Endothelial cell of umbilical vein (primary cell): ENCODE results near the gene GPR89A. TPM values are rescaled to one million over a fixed set of nuclear protein-coding genes. Genes with fewer than 3 reads are reported as not detected.
"Not testable (repeated sequence)": the region's sequence is repeated elsewhere in the genome, so short reads cannot be mapped to it uniquely, and the experiment has no call there.

Source experiments
- BruUV-seq: library from RNA; stranded (reverse); fragments of 400-500 nt; replicated peaks from 2 replicates; lab custom pipeline; 2021; lab: Mats Ljungman, UMichigan
- CTCF ChIA-PET: fragments of 300-600, 350-600 bp; sonication (Branson Sonifier 250); formaldehyde crosslinking; loops from one replicate; lab custom pipeline; 2021; ENCODE audit warnings: antibody characterized with exemption, inconsistent platforms; lab: Charles Lee
- POLR2A ChIA-PET: fragments of 300-600, 350-600 bp; sonication (Branson Sonifier 250); formaldehyde crosslinking; loops from one replicate; lab custom pipeline; 2021; ENCODE audit warnings: antibody characterized with exemption, inconsistent platforms; lab: Charles Lee
- DNase-seq: peaks from one replicate; pipeline ENCODE4 v3.0.0-alpha.2; 2011; ENCODE audit warnings: low read depth, low spot score
- FAIRE-seq: peaks from 2 replicates; lab custom pipeline; 2011; peaks lifted over from hg19 to GRCh38; lab: Jason Lieb, UNC
- H2AFZ ChIP-seq: 2 replicates; pipeline ENCODE4 v1.6.0; 2012; ENCODE audit warnings: low read depth, low read length, control low read depth, inconsistent platforms
- H3K27ac ChIP-seq: 2 replicates; pipeline ENCODE4 v1.5.1; 2011; ENCODE audit warnings: low read depth, mild to moderate bottlenecking, control low read depth, low read length, moderate library complexity; ENCODE audit not compliant: insufficient read depth
- H3K27me3 ChIP-seq, 2 experiments: 2 replicates each; pipeline versions ENCODE4 v1.6.0 to v1.6.1; 2011; ENCODE audit warnings: low read length in 2 of 2, mixed read lengths in 1 of 2; ENCODE audit not compliant: control insufficient read depth in 2 of 2, insufficient read depth in 2 of 2
- H3K36me3 ChIP-seq, 2 experiments: 2 replicates in 1 of 2; 3 replicates in 1 of 2; pipeline ENCODE4 v1.5.1; 2011; ENCODE audit warnings: low read length in 2 of 2, mild to moderate bottlenecking in 1 of 2, moderate library complexity in 1 of 2; ENCODE audit not compliant: control insufficient read depth in 2 of 2, insufficient read depth in 2 of 2; ENCODE audit errors: extremely low read depth in 1 of 2
- H3K4me1 ChIP-seq: 3 replicates; pipeline ENCODE4 v1.5.1; 2011; ENCODE audit warnings: mild to moderate bottlenecking, low read length; ENCODE audit not compliant: control insufficient read depth, insufficient read depth; ENCODE audit errors: extremely low read depth
- H3K4me2 ChIP-seq: 2 replicates; pipeline ENCODE4 v1.6.1; 2011; ENCODE audit warnings: low read length, control low read depth, mixed read lengths; ENCODE audit not compliant: insufficient read depth
- H3K4me3 ChIP-seq, 3 experiments: fragments of 200-600 bp in 1 of 3; sonication (generic), shearing (Covaris generic) in 1 of 3; replicated peaks in 1 of 3; 2 replicates each; pipeline ENCODE4 v1.5.1; 2011 to 2016; ENCODE audit warnings: control low read depth in 3 of 3, low read length in 3 of 3, mild to moderate bottlenecking in 2 of 3, inconsistent platforms in 1 of 3, low read depth in 1 of 3, moderate library complexity in 1 of 3; ENCODE audit not compliant: insufficient read depth in 1 of 3
- H3K79me2 ChIP-seq: 2 replicates; pipeline ENCODE4 v1.6.0; 2012; ENCODE audit warnings: low read length, inconsistent platforms; ENCODE audit not compliant: control insufficient read depth, insufficient read depth
- H3K9ac ChIP-seq: replicated peaks from 2 replicates; pipeline ENCODE3; 2011; ENCODE audit warnings: low read length, control low read depth; ENCODE audit not compliant: insufficient read depth; ENCODE audit errors: extremely low read depth
- H3K9me1 ChIP-seq: replicated peaks from 3 replicates; pipeline ENCODE4 v1.6.0; 2011; ENCODE audit warnings: mild to moderate bottlenecking, low read length; ENCODE audit not compliant: control insufficient read depth, insufficient read depth; ENCODE audit errors: extremely low read depth
- H3K9me3 ChIP-seq: replicated peaks from 2 replicates; pipeline ENCODE4 v1.5.1; 2012; ENCODE audit warnings: low read length, inconsistent platforms; ENCODE audit not compliant: control insufficient read depth, insufficient read depth
- H4K20me1 ChIP-seq: replicated peaks from 2 replicates; pipeline ENCODE3; 2011; ENCODE audit warnings: mild to moderate bottlenecking, low read length; ENCODE audit not compliant: control insufficient read depth, insufficient read depth; ENCODE audit errors: extremely low read depth
- CTCF ChIP-seq, 2 donors: IDR thresholded peaks; 1 replicate in 1 of 2; 2 replicates in 1 of 2; pipeline ENCODE4 v1.5.1; 2011; ENCODE audit warnings: low read length in 2 of 2, mild to moderate bottlenecking in 2 of 2, moderate library complexity in 2 of 2, control low read depth in 1 of 2, inconsistent platforms in 1 of 2, low read depth in 1 of 2; ENCODE audit not compliant: insufficient read depth in 1 of 2; ENCODE audit errors: extremely low read depth in 1 of 2
- FOS ChIP-seq: IDR thresholded peaks from 2 replicates; pipeline ENCODE4 v1.6.1; 2011; ENCODE audit warnings: mild to moderate bottlenecking, low read length, moderate library complexity, borderline replicate concordance; ENCODE audit not compliant: insufficient read depth
- JUN ChIP-seq: IDR thresholded peaks from 2 replicates; pipeline ENCODE4 v1.6.1; 2011; ENCODE audit warnings: borderline replicate concordance, low read depth; ENCODE audit not compliant: insufficient read length, insufficient read depth
- MAX ChIP-seq: IDR thresholded peaks from 2 replicates; pipeline ENCODE4 v1.6.1; 2011; ENCODE audit not compliant: insufficient read depth, insufficient read length
- MYC ChIP-seq: IDR thresholded peaks from one replicate; pipeline ENCODE4 v1.6.1; 2011; ENCODE audit warnings: mild to moderate bottlenecking, low read depth, low read length
- dilution Hi-C: fragments of 300-500 bp; cut with MboI; formaldehyde crosslinking; loops from one replicate; pipeline ENCODE4 v1.15.0; 2019; ENCODE audit warnings: low sequenced_read_pairs; ENCODE audit not compliant: extremely low pct_ligation_motif_present
- intact Hi-C: fragments of 100-400 bp; cut with micrococcal nuclease; formaldehyde crosslinking; loops from one replicate; pipeline ENCODE4 v1.10.0; 2022
- polyA plus RNA-seq, 4 experiments: library from polyadenylated mRNA; depleted of rRNA in 3 of 4; stranded (reverse) in 3 of 4; unstranded in 1 of 4; fragments of >200 nt; gene quantifications; 2 replicates each; pipeline versions ENCODE4 v1.2.1 to v1.2.3, GENCODE V29; 2011 to 2012; ENCODE audit warnings: missing spikeins in 1 of 4
- total RNA-seq: library from RNA; stranded (reverse); gene quantifications from 2 replicates; pipeline ENCODE4 v1.2.3, GENCODE V29; 2021

GPR89A gene
- total and polyA plus RNA-seq, 2 donors (not counting 3 experiments of a cell fraction or from before 2014, with no cell fraction given): 13.8 to 35.7 TPM

DNA sequence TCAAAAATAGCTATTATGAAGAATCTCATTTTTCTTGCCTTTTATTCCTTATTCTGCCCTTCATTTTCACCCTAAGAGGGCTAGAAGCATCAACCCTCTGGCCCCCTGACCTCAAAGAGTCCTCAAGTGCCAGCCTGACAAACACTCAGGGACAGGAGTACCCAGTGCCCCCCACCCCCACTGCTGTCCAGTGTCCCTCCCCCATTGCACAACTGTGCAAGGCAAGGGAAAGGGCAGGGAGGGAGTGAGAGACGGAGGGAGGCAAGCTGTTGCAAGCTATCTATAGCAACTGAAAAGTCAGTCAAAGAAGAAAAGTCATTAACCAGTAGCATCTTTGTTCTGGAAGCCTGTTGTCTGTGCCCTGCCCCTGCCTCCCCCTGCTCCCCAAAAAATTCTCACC lies 78.3 kb downstream of the GPR89A start:
- DNase-seq, dilution Hi-C loops, H2AFZ ChIP-seq, H3K4me1 ChIP-seq, H3K9ac ChIP-seq, H3K4me2 ChIP-seq, POLR2A ChIA-PET, CTCF ChIA-PET, BruUV-seq, H3K4me3 ChIP-seq, H3K27ac ChIP-seq, H3K9me3 ChIP-seq, H3K27me3 ChIP-seq, H4K20me1 ChIP-seq, H3K79me2 ChIP-seq, FAIRE-seq, H3K9me1 ChIP-seq, H3K36me3 ChIP-seq, intact Hi-C loops: not testable (repeated sequence)

GRCh38 chr1:145688328-145688727 lies 80.5 kb downstream of the GPR89A start:
- BruUV-seq: no TSS peak
- H3K4me1 ChIP-seq: no peaks in the 10 kb centered on the region
- H2AFZ ChIP-seq: no peak overlapping the region
- CTCF ChIA-PET: no interaction called here
- no peaks in the 10 kb centered on the region for H4K20me1 ChIP-seq
- intact Hi-C loops (no loop called here), dilution Hi-C loops (no loop called here)
- H3K4me2 ChIP-seq: no peak overlapping the region
- H3K27ac ChIP-seq: no peak overlapping the region
- H3K9me3 ChIP-seq: no peaks in the 10 kb centered on the region
- no peaks in the 10 kb centered on the region for H3K79me2 ChIP-seq
- H3K9me1 ChIP-seq: no peaks in the 10 kb centered on the region
- H3K36me3 ChIP-seq: no peaks in the 10 kb centered on the region
- H3K27me3 ChIP-seq: no peaks in the 10 kb centered on the region
- TF ChIP-seq MAX: no peak
- no peak for TF ChIP-seq CTCF (IDR thresholded peaks at IDR 0.05; ENCODE audit: extremely low read depth in 1 of 2, insufficient read depth in 1 of 2, low read depth in 1 of 2, low read length in 2 of 2)
- TF ChIP-seq JUN: no peak
- TF ChIP-seq MYC: no peak
- no peak for TF ChIP-seq FOS
- H3K4me3 ChIP-seq: no peak overlapping the region
- FAIRE-seq (no peak), DNase-seq (no peak)
- H3K9ac ChIP-seq: no peak overlapping the region
- POLR2A ChIA-PET: no interaction called here
